Skeletal muscle cell (primary cell): ENCODE measurements around the gene NKG7.
A peak's percentile ranks its signal among the peaks of the same experiment; 100 is the strongest.

Experiments used
- DNase-seq: peaks from one replicate; pipeline ENCODE4 v3.0.0-alpha.2; 2010; ENCODE audit warnings: low read depth
- H3K4me3 ChIP-seq: 2 replicates; pipeline ENCODE4 v1.5.1; 2011; ENCODE audit warnings: low read depth, mild to moderate bottlenecking, control low read depth, low read length, moderate library complexity

Gene NKG7

GRCh38 chr19:51394050-51394836 lies 21.8 kb upstream of the NKG7 start:
- peak; percentile 95 for DNase-seq
- peak overlapping the region; percentile 58 for H3K4me3 ChIP-seq

GRCh38 chr19:51392701-51393100 lies 20.2 kb upstream of the NKG7 start:
- DNase-seq, result no peak
- H3K4me3 ChIP-seq, result no peak overlapping the region

GRCh38 chr19:51391073-51391611 lies 18.7 kb upstream of the NKG7 start:
- no peak overlapping the region for H3K4me3 ChIP-seq
- DNase-seq, result no peak

- DNase-seq, result no peak
- no peak overlapping the region for H3K4me3 ChIP-seq
These were observed 16.7 kb upstream of the NKG7 start for GRCh38 chr19:51389143-51389542.

GRCh38 chr19:51387924-51388389 lies 15.5 kb upstream of the NKG7 start, which contains the start of gene LIM2:
TSS of gene LIM2 (minus strand) at chr19:51387974. CDS start at chr19:51387443, 531 bp downstream.
- DNase-seq, result no peak
- no peak within 1 kb of the TSS for H3K4me3 ChIP-seq

- DNase-seq, result no peak
- H3K4me3 ChIP-seq, result no peak overlapping the region
These were observed 14.5 kb upstream of the NKG7 start for GRCh38 chr19:51386882-51387520.

GRCh38 chr19:51382004-51382403 lies 9.6 kb upstream of the NKG7 start:
- no peak for DNase-seq
- H3K4me3 ChIP-seq, result no peak overlapping the region

GRCh38 chr19:51380379-51380778 lies 7.9 kb upstream of the NKG7 start:
- no peak overlapping the region for H3K4me3 ChIP-seq
- DNase-seq, result no peak

- no peak overlapping the region for H3K4me3 ChIP-seq
These were observed 5.0 kb upstream of the NKG7 start for GRCh38 chr19:51377422-51377821.

GRCh38 chr19:51375504-51376221 lies 3.2 kb upstream of the NKG7 start:
- no peak for DNase-seq

More at GRCh38 chr19:51377422-51377821, 5.0 kb upstream of the NKG7 start:
- DNase-seq, result no peak

GRCh38 chr19:51372021-51372648 lies 319 bp downstream of the NKG7 start:
- H3K4me3 ChIP-seq, result no peak overlapping the region
- DNase-seq, result no peak

More at GRCh38 chr19:51375504-51376221, 3.2 kb upstream of the NKG7 start:
- no peak overlapping the region for H3K4me3 ChIP-seq

GRCh38 chr19:51371186-51371690 lies 1.2 kb downstream of the NKG7 start:
- H3K4me3 ChIP-seq, result no peak overlapping the region

GRCh38 chr19:51370230-51370629 lies 2.2 kb downstream of the NKG7 start:
- DNase-seq, result no peak
- H3K4me3 ChIP-seq, result no peak overlapping the region

More at GRCh38 chr19:51371186-51371690, 1.2 kb downstream of the NKG7 start:
- DNase-seq, result no peak

GRCh38 chr19:51368366-51369282 lies 3.8 kb downstream of the NKG7 start, which contains the start of gene CLDND2:
TSS of gene CLDND2 (minus strand) at chr19:51369003. CDS start at chr19:51368577, 426 bp downstream.
- H3K4me3 ChIP-seq, result peak within 1 kb of the TSS; percentile 94
- DNase-seq, result no peak

GRCh38 chr19:51367565-51368365 lies 4.7 kb downstream of the NKG7 start:
- peak overlapping the region; percentile 94 for H3K4me3 ChIP-seq
- peak; percentile 94 for DNase-seq

GRCh38 chr19:51367255-51367564 lies 5.2 kb downstream of the NKG7 start:
- DNase-seq, result no peak
- H3K4me3 ChIP-seq, result peak overlapping the region; percentile 94
